OCI-LY7 (cell line): ENCODE results near the gene TM9SF1. TPM values are rescaled to one million over a fixed set of nuclear protein-coding genes. Genes with fewer than 3 reads are reported as not detected.
A peak's percentile ranks its signal among the peaks of the same experiment; 100 is the strongest.

ENCODE experiments used
- BruUV-seq: library from RNA; stranded (reverse); fragments of 400-500 nt; replicated peaks from 2 replicates; lab custom pipeline; 2021; lab: Mats Ljungman, UMichigan
- CTCF ChIA-PET: fragments of 300-600 bp; sonication (Branson Sonifier 250); formaldehyde crosslinking; loops from one replicate; lab custom pipeline; 2022; ENCODE audit warnings: antibody characterized with exemption; ENCODE audit not compliant: unreplicated experiment; lab: Charles Lee
- POLR2A ChIA-PET: fragments of 300-600 bp; sonication (Branson Sonifier 250); formaldehyde crosslinking; loops from one replicate; lab custom pipeline; 2022; ENCODE audit warnings: antibody characterized with exemption; lab: Charles Lee
- DNase-seq: peaks from one replicate; pipeline ENCODE4 v3.0.0-alpha.2; 2015; ENCODE audit warnings: low spot score
- H2AFZ ChIP-seq: fragments of 200-600 bp; sonication (generic), shearing (Covaris generic); 2 replicates; pipeline ENCODE4 v1.6.1; 2014; ENCODE audit warnings: mild to moderate bottlenecking, antibody characterized with exemption, low read length, moderate library complexity
- H3K27ac ChIP-seq: fragments of 200-600 bp; sonication (generic); 2 replicates; pipeline ENCODE4 v1.5.1; 2014; ENCODE audit warnings: mixed run types, low read depth, mild to moderate bottlenecking, moderate library complexity, low read length, inconsistent platforms; ENCODE audit not compliant: poor library complexity, severe bottlenecking
- H3K36me3 ChIP-seq: fragments of 200-600 bp; sonication (generic); 2 replicates; pipeline ENCODE4 v1.6.1; 2014; ENCODE audit warnings: mild to moderate bottlenecking, antibody characterized with exemption, low read length, moderate library complexity, mixed read lengths; ENCODE audit not compliant: insufficient read depth
- H3K4me1 ChIP-seq: fragments of 200-600 bp; sonication (generic); 2 replicates; pipeline ENCODE4 v1.5.1; 2014; ENCODE audit warnings: mild to moderate bottlenecking, low read length; ENCODE audit not compliant: insufficient read depth, poor library complexity, severe bottlenecking
- H3K4me2 ChIP-seq: fragments of 200-600 bp; sonication (generic); 2 replicates; pipeline ENCODE4 v1.6.1; 2014; ENCODE audit warnings: mild to moderate bottlenecking, low read length
- H3K4me3 ChIP-seq: fragments of 200-600 bp; sonication (generic); 2 replicates; pipeline ENCODE4 v1.5.1; 2014; ENCODE audit warnings: mild to moderate bottlenecking, low read depth, low read length; ENCODE audit not compliant: poor library complexity, severe bottlenecking
- H3K79me2 ChIP-seq: fragments of 200-600 bp; sonication (generic); 2 replicates; pipeline ENCODE4 v1.6.1; 2016; ENCODE audit warnings: low read depth, mild to moderate bottlenecking, low read length, moderate library complexity, mixed read lengths; ENCODE audit not compliant: insufficient read depth
- H3K9me2 ChIP-seq: fragments of 200-600 bp; sonication (generic); 2 replicates; pipeline ENCODE4 v1.6.1; 2016; ENCODE audit warnings: mild to moderate bottlenecking, low read length, mixed read lengths; ENCODE audit not compliant: insufficient read depth
- H3K9me3 ChIP-seq: fragments of 200-600 bp; sonication (generic); 2 replicates; pipeline ENCODE4 v1.6.1; 2014; ENCODE audit warnings: mild to moderate bottlenecking, mixed run types, low read length, mixed read lengths
- H4K20me1 ChIP-seq: fragments of 200-600 bp; sonication (generic); 2 replicates; pipeline ENCODE4 v1.6.1; 2014; ENCODE audit warnings: mild to moderate bottlenecking, antibody characterized with exemption, low read length, moderate library complexity, mixed read lengths; ENCODE audit not compliant: insufficient read depth
- CTCF ChIP-seq: fragments of 200-600 bp; sonication (generic); conservative IDR thresholded peaks from 2 replicates; pipeline ENCODE4 v1.5.1; 2014; ENCODE audit warnings: mild to moderate bottlenecking, antibody characterized with exemption, low read length, moderate library complexity, mixed read lengths
- EZH2phosphoT487 ChIP-seq: fragments of 200-600 bp; sonication (generic); IDR thresholded peaks from 2 replicates; pipeline ENCODE4 v1.6.1; 2018; ENCODE audit warnings: low read depth, borderline replicate concordance, mild to moderate bottlenecking, mixed run types, antibody characterized with exemption, low read length, moderate library complexity, mixed read lengths
- intact Hi-C: fragments of 100-400 bp; cut with micrococcal nuclease; formaldehyde crosslinking; loops from one replicate; pipeline ENCODE4 v1.10.0; 2022; ENCODE audit not compliant: unreplicated experiment
- total RNA-seq, 2 experiments: library from RNA; depleted of rRNA in 1 of 2; stranded (reverse); fragments of >200 nt in 1 of 2; shearing (Covaris generic) in 1 of 2; gene quantifications; 2 replicates each; pipeline ENCODE4 v1.2.3, GENCODE V29; 2014 to 2022

TM9SF1 gene
- total RNA-seq, 2 experiments from 2014 or later = 23.4 to 27.8 TPM

GRCh38 chr14:24146978-24147760 lies 48.1 kb downstream of the TM9SF1 start, which contains the start of gene RNF31:
Gene RNF31, plus strand, starts transcription at chr14:24147498. Its CDS starts 201 bp downstream, at chr14:24147699.
- Histone ChIP-seq H3K27ac (peak within 1 kb of the TSS; percentile 82), H3K9me2 (no peaks in the 10 kb centered on the region), H3K79me2 (peaks cover 19% of the 10 kb centered on the region; the same call in 1 of the 2 replicates), H4K20me1 (no peaks in the 10 kb centered on the region), H3K36me3 (peaks cover 57% of the 10 kb centered on the region), H2AFZ (peak within 1 kb of the TSS; percentile 76; the same call in 1 of the 2 replicates), H3K4me1 (peaks cover 20% of the 10 kb centered on the region), H3K4me3 (peak within 1 kb of the TSS; percentile 94), H3K4me2 (peak within 1 kb of the TSS; percentile 96), H3K9me3 (no peaks in the 10 kb centered on the region)
- TF ChIP-seq CTCF (no peak), EZH2phosphoT487 (no peak)
- DNase-seq = peak; percentile 99
- intact Hi-C loops = loop anchor here (1.0 to 10.0 kb wide), 5 partner anchors 14 to 842 kb away; partner anchors contain the start of genes BCL2L2, CHMP4A, IRF9 and PCK2
- POLR2A ChIA-PET = interaction anchor here (0.5 to 3.9 kb wide), 14 partner anchors 9 to 124 kb away, joined by 3 to 32 read pairs (median 5); partner anchors contain the start of genes CHMP4A, DCAF11, IPO4 and IRF9
- BruUV-seq = no TSS peak
- CTCF ChIA-PET = interaction anchor here (1.1 to 1.3 kb wide), 2 partner anchors 14 to 95 kb away, joined by 3 to 4 read pairs; partner anchors contain the start of genes IRF9 and TINF2

- ChIA-PET CTCF (interaction anchor here (1.1 to 1.3 kb wide), 2 partner anchors 15 to 96 kb away, joined by 3 to 4 read pairs; partner anchors contain the start of genes IRF9 and TINF2), POLR2A (interaction anchor here (0.8 to 3.9 kb wide), 12 partner anchors 9 to 125 kb away, joined by 3 to 32 read pairs (median 6); partner anchors contain the start of genes DCAF11, IPO4, IRF9 and NRL)
- peak within 1 kb of the TSS; percentile 82 for H3K27ac ChIP-seq
- H3K9me3 ChIP-seq = no peaks in the 10 kb centered on the region
- peak within 1 kb of the TSS; percentile 94 for H3K4me3 ChIP-seq
- peaks cover 19% of the 10 kb centered on the region; the same call in 1 of the 2 replicates for H3K79me2 ChIP-seq
- no peaks in the 10 kb centered on the region for H3K9me2 ChIP-seq
- peak within 1 kb of the TSS; percentile 76; the same call in 1 of the 2 replicates for H2AFZ ChIP-seq
- H3K4me2 ChIP-seq = peak within 1 kb of the TSS; percentile 96
- BruUV-seq = no TSS peak
- DNase-seq = peak; percentile 97
- peaks cover 25% of the 10 kb centered on the region for H3K4me1 ChIP-seq
- intact Hi-C loops = loop anchor here (1.0 to 10.0 kb wide), 4 partner anchors 52 to 842 kb away; partner anchors contain the start of genes BCL2L2, CHMP4A, PCK2 and PPP1R3E
- H3K36me3 ChIP-seq = peaks cover 51% of the 10 kb centered on the region
- no peak for TF ChIP-seq EZH2phosphoT487
- no peak for TF ChIP-seq CTCF
- no peaks in the 10 kb centered on the region for H4K20me1 ChIP-seq
These were observed 48.7 kb downstream of the TM9SF1 start, which contains the start of gene PSME2 for GRCh38 chr14:24146453-24146977. Gene PSME2, minus strand, starts transcription at chr14:24146610. Its CDS starts 29 bp downstream, at chr14:24146581.
